Activated CD4-positive, CD25-positive, alpha-beta regulatory T cell treated with anti-CD3 and anti-CD28 coated beads, Interleukin-2, amount 50 U/mL, for 72 hours (primary cell): ENCODE results near the gene NOP56.
"Not testable (repeated sequence)": the region's sequence is repeated elsewhere in the genome, so short reads cannot be mapped to it uniquely, and the experiment has no call there.

Experiments used
- DNase-seq: peaks from one replicate; pipeline ENCODE4 v3.0.0; 2021

NOP56 gene

GRCh38 chr20:2640899-2641298 lies 11.5 kb upstream of the NOP56 start:
- no peak for DNase-seq

- DNase-seq, result no peak
Observed at GRCh38 chr20:2643708-2644107, 8.7 kb upstream of the NOP56 start.

GRCh38 chr20:2652724-2653555 lies 508 bp downstream of the NOP56 start:
- no peak for DNase-seq

- no peak for DNase-seq
Observed at GRCh38 chr20:2653556-2654383, 1.3 kb downstream of the NOP56 start.

GRCh38 chr20:2654384-2654822 lies 2.0 kb downstream of the NOP56 start:
- no peak for DNase-seq

GRCh38 chr20:2654831-2655230 lies 2.4 kb downstream of the NOP56 start:
- no peak for DNase-seq

GRCh38 chr20:2655331-2656116 lies 3.1 kb downstream of the NOP56 start:
- no peak for DNase-seq

GRCh38 chr20:2656471-2657117 lies 4.2 kb downstream of the NOP56 start:
- no peak for DNase-seq

GRCh38 chr20:2657241-2657640 lies 4.8 kb downstream of the NOP56 start:
- DNase-seq, result no peak

- no peak for DNase-seq
Observed at GRCh38 chr20:2657674-2658073, 5.2 kb downstream of the NOP56 start.

GRCh38 chr20:2658414-2659354 lies 6.3 kb downstream of the NOP56 start:
- no peak for DNase-seq

GRCh38 chr20:2659547-2659946 lies 7.1 kb downstream of the NOP56 start:
- no peak for DNase-seq

- no peak for DNase-seq
Observed at GRCh38 chr20:2663364-2663886, 11.0 kb downstream of the NOP56 start.

- DNase-seq, result peak; percentile 89
Observed at GRCh38 chr20:2663887-2664719, 11.7 kb downstream of the NOP56 start, which contains the start of gene IDH3B. Gene IDH3B, minus strand, starts transcription at chr20:2664216. Its CDS starts 28 bp downstream, at chr20:2664188.

GRCh38 chr20:2671977-2672376 lies 19.5 kb downstream of the NOP56 start:
- no peak for DNase-seq

GRCh38 chr20:2672446-2672845 lies 20.0 kb downstream of the NOP56 start:
- no peak for DNase-seq

GRCh38 chr20:2673453-2673852 lies 21.0 kb downstream of the NOP56 start:
- DNase-seq, result no peak

- no peak for DNase-seq
Observed at GRCh38 chr20:2680046-2680445, 27.6 kb downstream of the NOP56 start.

- DNase-seq, result not testable (repeated sequence)
Observed at GRCh38 chr20:2682040-2682439, 29.6 kb downstream of the NOP56 start.

GRCh38 chr20:2684817-2685216 lies 32.4 kb downstream of the NOP56 start:
- not testable (repeated sequence) for DNase-seq
